Cardiac muscle cell (in vitro differentiated cells and primary cell): ENCODE data around the gene AGBL3. TPM values are rescaled to one million over a fixed set of nuclear protein-coding genes. Genes with fewer than 3 reads are reported as not detected.

Source experiments
- DNase-seq, 2 donors: peaks; one replicate each; pipeline versions ENCODE4 v3.0.0 to v3.0.0-alpha.2; 2010 to 2017; ENCODE audit warnings: low read depth in 1 of 2, low spot score in 1 of 2
- H3K27ac ChIP-seq: fragments of 200-600 bp; sonication (generic); 2 replicates; pipeline ENCODE4 v1.5.1; 2016
- H3K27me3 ChIP-seq: fragments of 200-600 bp; sonication (generic); 2 replicates; pipeline ENCODE4 v1.6.0; 2016; ENCODE audit warnings: control low read depth
- H3K36me3 ChIP-seq: fragments of 200-600 bp; sonication (generic); 2 replicates; pipeline ENCODE4 v1.5.1; 2016; ENCODE audit warnings: control low read depth
- H3K4me1 ChIP-seq: fragments of 200-600 bp; sonication (generic); 2 replicates; pipeline ENCODE4 v1.8.1; 2017; ENCODE audit warnings: low read depth, mild to moderate bottlenecking, mixed run types
- H3K4me3 ChIP-seq: fragments of 200-600 bp; sonication (generic); 2 replicates; pipeline ENCODE4 v1.5.1; 2016; ENCODE audit warnings: mild to moderate bottlenecking
- H3K9me3 ChIP-seq: fragments of 200-600 bp; sonication (generic); 2 replicates; pipeline ENCODE4 v1.5.1; 2017; ENCODE audit warnings: low read depth, mild to moderate bottlenecking, control low read depth
- CTCF ChIP-seq: IDR thresholded peaks from 2 replicates; pipeline ENCODE4 v1.5.1; 2012; ENCODE audit warnings: low read depth, mild to moderate bottlenecking, low read length
- polyA plus RNA-seq: library from polyadenylated mRNA; unstranded; fragments of >200 nt; fragmentation: Nextera tagmentation; extraction: Ambion mirVana; gene quantifications from 2 replicates; pipeline ENCODE4 v1.2.1, GENCODE V29; 2016
- total RNA-seq: library from RNA; depleted of rRNA; stranded (reverse); fragments of >200 nt; gene quantifications from 2 replicates; pipeline ENCODE4 v1.2.3, GENCODE V29; 2016

The AGBL3 gene
- total and polyA plus RNA-seq, 2 experiments from 2014 or later: 1.7 to 3.8 TPM

- no peaks in the 10 kb centered on the region for H3K9me3 ChIP-seq
- peaks cover 10% of the 10 kb centered on the region for H3K4me1 ChIP-seq
- no peaks in the 10 kb centered on the region for H3K36me3 ChIP-seq
- no peaks in the 10 kb centered on the region for H3K27me3 ChIP-seq
- H3K27ac ChIP-seq: no peak overlapping the region
- no peak overlapping the region for H3K4me3 ChIP-seq
- TF ChIP-seq CTCF: no peak
- no peak for DNase-seq
Observed at GRCh38 chr7:135158874-135159273, 172.6 kb downstream of the AGBL3 start.

- H3K36me3 ChIP-seq: no peaks in the 10 kb centered on the region
- H3K9me3 ChIP-seq: no peaks in the 10 kb centered on the region
- no peak for TF ChIP-seq CTCF
- peaks cover 10% of the 10 kb centered on the region for H3K4me1 ChIP-seq
- peak overlapping the region; percentile 67 for H3K27ac ChIP-seq
- no peak for DNase-seq
- no peak overlapping the region for H3K4me3 ChIP-seq
- H3K27me3 ChIP-seq: no peaks in the 10 kb centered on the region
Observed at GRCh38 chr7:135159359-135160085, 173.2 kb downstream of the AGBL3 start.

- no peak for TF ChIP-seq CTCF
- Histone ChIP-seq H3K36me3 (no peaks in the 10 kb centered on the region), H3K27ac (peak overlapping the region; percentile 67), H3K9me3 (no peaks in the 10 kb centered on the region), H3K27me3 (no peaks in the 10 kb centered on the region), H3K4me1 (peaks cover 10% of the 10 kb centered on the region), H3K4me3 (no peak overlapping the region)
- peak in 1 of 2 donors; percentile 64 for DNase-seq
Observed at GRCh38 chr7:135160098-135160857, 174.0 kb downstream of the AGBL3 start.

- Histone ChIP-seq H3K27ac (peak overlapping the region; percentile 67), H3K4me1 (peaks cover 10% of the 10 kb centered on the region), H3K36me3 (peaks cover 5% of the 10 kb centered on the region), H3K27me3 (no peaks in the 10 kb centered on the region), H3K4me3 (no peak overlapping the region), H3K9me3 (no peaks in the 10 kb centered on the region)
- DNase-seq: peak in 1 of 2 donors; percentile 41
- TF ChIP-seq CTCF: no peak
Observed at GRCh38 chr7:135160858-135161653, 174.7 kb downstream of the AGBL3 start.

GRCh38 chr7:135161669-135162068, 175.4 kb downstream of the AGBL3 start:
- H3K27me3 ChIP-seq: no peaks in the 10 kb centered on the region
- no peak for TF ChIP-seq CTCF
- H3K4me1 ChIP-seq: peaks cover 10% of the 10 kb centered on the region
- DNase-seq: no peak
- no peak overlapping the region for H3K4me3 ChIP-seq
- H3K9me3 ChIP-seq: no peaks in the 10 kb centered on the region
- H3K27ac ChIP-seq: no peak overlapping the region
- peaks cover 10% of the 10 kb centered on the region for H3K36me3 ChIP-seq
